HepG2 (cell line): ENCODE measurements around the gene ENSA. TPM values are rescaled to one million over a fixed set of nuclear protein-coding genes. Genes with fewer than 3 reads are reported as not detected.

Experiments used
- CBX5 ChIP-seq: sonication (generic); formaldehyde crosslinking; IDR thresholded peaks from 2 replicates; pipeline ENCODE4 v1.4.0; 2020; ENCODE audit warnings: missing genetic modification reagents, borderline replicate concordance
- CEBPB ChIP-seq: IDR thresholded peaks from 2 replicates; pipeline ENCODE4 v1.6.1; 2011; ENCODE audit warnings: low read depth, low read length, improper control_type of control experiment, borderline replicate concordance
- CERS6 ChIP-seq: sonication (generic); formaldehyde crosslinking; IDR thresholded peaks from 2 replicates; pipeline ENCODE4 v1.5.0; 2020; ENCODE audit warnings: missing genetic modification reagents
- CHD2 ChIP-seq: IDR thresholded peaks from 2 replicates; pipeline ENCODE4 v1.6.1; 2011; ENCODE audit warnings: low read depth, low read length, improper control_type of control experiment
- IRF1 ChIP-seq: sonication (generic); formaldehyde crosslinking; IDR thresholded peaks from 2 replicates; pipeline ENCODE4 v1.4.0; 2020; ENCODE audit warnings: low read depth, mild to moderate bottlenecking, missing genetic modification reagents
- JDP2 ChIP-seq: sonication (generic); formaldehyde crosslinking; IDR thresholded peaks from 2 replicates; pipeline ENCODE4 v1.8.1; 2022; ENCODE audit warnings: missing genetic modification reagents, borderline replicate concordance
- KDM1A ChIP-seq: IDR thresholded peaks from 2 replicates; pipeline ENCODE4 v1.6.1; 2016; ENCODE audit warnings: missing compliant biosample characterization
- MLX ChIP-seq: IDR thresholded peaks from 2 replicates; pipeline ENCODE4 v1.6.1; 2016
- NFIB ChIP-seq: sonication (generic); formaldehyde crosslinking; IDR thresholded peaks from 2 replicates; pipeline ENCODE4 v1.9.0; 2021; ENCODE audit warnings: missing genetic modification reagents, mild to moderate bottlenecking, borderline replicate concordance
- NRL ChIP-seq: sonication (generic); formaldehyde crosslinking; IDR thresholded peaks from 2 replicates; pipeline ENCODE4 v1.5.0; 2020; ENCODE audit warnings: missing genetic modification reagents, mild to moderate bottlenecking, moderate library complexity, borderline replicate concordance
- SAFB2 ChIP-seq: sonication (generic); formaldehyde crosslinking; IDR thresholded peaks from 2 replicates; pipeline ENCODE4 v1.5.1; 2020; ENCODE audit warnings: missing genetic modification reagents, low read depth, mild to moderate bottlenecking, borderline replicate concordance
- SMAD9 ChIP-seq: sonication (generic); formaldehyde crosslinking; IDR thresholded peaks from 2 replicates; pipeline ENCODE4 v1.5.1; 2020; ENCODE audit warnings: mild to moderate bottlenecking, missing genetic modification reagents
- SNAI1 ChIP-seq: sonication (generic); formaldehyde crosslinking; IDR thresholded peaks from 2 replicates; pipeline ENCODE4 v1.5.0; 2020; ENCODE audit warnings: mild to moderate bottlenecking, missing genetic modification reagents, borderline replicate concordance
- STAT5B ChIP-seq: sonication (generic); formaldehyde crosslinking; IDR thresholded peaks from 2 replicates; pipeline ENCODE4 v1.4.0; 2020; ENCODE audit warnings: missing genetic modification reagents
- ZBTB1 ChIP-seq: sonication (generic); formaldehyde crosslinking; IDR thresholded peaks from 2 replicates; pipeline ENCODE4 v1.4.0; 2020; ENCODE audit warnings: missing genetic modification reagents, borderline replicate concordance
- ZNF138 ChIP-seq: sonication (generic); formaldehyde crosslinking; IDR thresholded peaks from 2 replicates; pipeline ENCODE4 v1.5.0; 2020; ENCODE audit warnings: mild to moderate bottlenecking, low read depth, missing genetic modification reagents
- ZNF331 ChIP-seq: sonication (generic); formaldehyde crosslinking; IDR thresholded peaks from 2 replicates; pipeline ENCODE4 v1.4.0; 2020; ENCODE audit warnings: missing genetic modification reagents
- ZSCAN20 ChIP-seq: sonication (generic); formaldehyde crosslinking; IDR thresholded peaks from 2 replicates; pipeline ENCODE4 v1.4.0; 2020; ENCODE audit warnings: missing genetic modification reagents, mild to moderate bottlenecking, borderline replicate concordance
- polyA plus RNA-seq, 8 experiments: library from polyadenylated mRNA; depleted of rRNA in 3 of 8; stranded (reverse) in 7 of 8; unstranded in 1 of 8; fragments of >200 nt; fragmentation: Illumina TruSeq in 4 of 8; extraction: Trizol in 4 of 8; gene quantifications; 2 replicates each; pipeline versions ENCODE4 v1.2.1 to v1.2.3, GENCODE V29; 2011 to 2016; ENCODE audit warnings: low read depth in 4 of 8, missing spikeins in 1 of 8, mixed read lengths in 1 of 8; ENCODE audit not compliant: insufficient read depth in 1 of 8
- total RNA-seq, 5 experiments: library from RNA; depleted of rRNA; stranded (reverse); fragments of >200 nt; fragmentation: Illumina TruSeq; extraction: Trizol; gene quantifications; 2 replicates each; pipeline ENCODE4 v1.2.3, GENCODE V29; 2016; ENCODE audit warnings: low read depth in 1 of 5

Gene ENSA
- total and polyA plus RNA-seq, 2 of the 13 experiments (the other 11 are each of a cell fraction or from before 2014, with no cell fraction given): 54.5 to 111 TPM

- no peak for TF ChIP-seq CERS6 (CRISPR knock-in tag)
- TF ChIP-seq CEBPB: peak; percentile 31; the same call in 1 of the 2 replicates
- TF ChIP-seq ZSCAN20 (CRISPR knock-in tag): peak; percentile 87; the same call in 1 of the 2 replicates
- TF ChIP-seq CBX5 (CRISPR knock-in tag): no peak
- no peak for TF ChIP-seq ZBTB1
- TF ChIP-seq MLX (CRISPR knock-in tag): 0 out of 2 replicates have a peak, but pooled peaks have one; percentile 33
- TF ChIP-seq KDM1A (CRISPR knock-in tag): no peak
- TF ChIP-seq CHD2: no peak
- TF ChIP-seq STAT5B (CRISPR knock-in tag): no peak
- no peak for TF ChIP-seq IRF1
- TF ChIP-seq NFIB: no peak
- no peak for TF ChIP-seq SNAI1 (CRISPR knock-in tag)
- no peak for TF ChIP-seq SMAD9
- TF ChIP-seq JDP2 (CRISPR knock-in tag): no peak; the same call in 1 of the 2 replicates
- no peak for TF ChIP-seq ZNF138 (CRISPR knock-in tag)
- TF ChIP-seq NRL: no peak
- TF ChIP-seq ZNF331 (CRISPR knock-in tag): 0 out of 2 replicates have a peak, but pooled peaks have one; percentile 16
- TF ChIP-seq SAFB2: peak; percentile 35; the same call in 1 of the 2 replicates
Measured at GRCh38 chr1:150579110-150579944, 50.1 kb downstream of the ENSA start, which contains the start of gene MCL1 (continued).
